HCT116 (cell line): Measurements from ENCODE around the gene ACTRT2. TPM values are rescaled to one million over a fixed set of nuclear protein-coding genes. Genes with fewer than 3 reads are reported as not detected.

Experiments
- ATAC-seq: fragments of 200-7000 bp; cut with Tn5 transposase; 2 replicates; pipeline ENCODE4 v1.9.1; 2020; ENCODE audit warnings: mild to moderate bottlenecking, moderate library complexity
- BruUV-seq: library from RNA; stranded (reverse); fragments of 400-500 nt; replicated peaks from 2 replicates; lab custom pipeline; 2021; lab: Mats Ljungman, UMichigan
- CTCF ChIA-PET: fragments of 300-600 bp; sonication (Branson Sonifier 250); formaldehyde crosslinking; loops from one replicate; lab custom pipeline; 2021; ENCODE audit warnings: antibody characterized with exemption; lab: Charles Lee
- POLR2A ChIA-PET: fragments of 300-600, 350-600 bp; sonication (Branson Sonifier 250); formaldehyde crosslinking; loops from one replicate; lab custom pipeline; 2021; ENCODE audit warnings: antibody characterized with exemption; lab: Charles Lee
- RAD21 ChIA-PET, 2 experiments: fragments of 300-600 bp; sonication (Branson Sonifier 250); formaldehyde crosslinking; loops; one replicate each; lab custom pipeline; 2023; ENCODE audit warnings: low total read pairs in 2 of 2; ENCODE audit not compliant: uncharacterized antibody in 2 of 2, unreplicated experiment in 2 of 2, low non-redundant PET in 1 of 2; lab: Charles Lee
- DNase-seq: peaks from one replicate; pipeline ENCODE4 v3.0.0-alpha.2; 2010; ENCODE audit warnings: low read depth, low spot score
- H2AFZ ChIP-seq: fragments of 200-600 bp; shearing (Covaris generic), sonication (generic); 2 replicates; pipeline ENCODE4 v1.6.1; 2017; ENCODE audit warnings: low read depth, mixed run types, mixed read lengths, antibody characterized with exemption, low read length; ENCODE audit not compliant: poor library complexity, severe bottlenecking
- H3K27ac ChIP-seq: 2 replicates; pipeline ENCODE4 v1.5.1; 2012; ENCODE audit warnings: low read depth, low read length
- H3K27me3 ChIP-seq: fragments of 200-600 bp; sonication (generic); 2 replicates; pipeline ENCODE4 v1.6.1; 2016; ENCODE audit warnings: mixed run types, low read length, mixed read lengths; ENCODE audit not compliant: insufficient read depth
- H3K36me3 ChIP-seq, 2 experiments: fragments of 200-500 bp in 1 of 2; fragments of 200-600 bp in 1 of 2; sonication (Bioruptor generic) in 1 of 2; sonication (generic) in 1 of 2; 2 replicates each; pipeline versions ENCODE4 v1.5.1 to v1.6.1; 2014 to 2016; ENCODE audit warnings: low read length in 2 of 2, inconsistent platforms in 1 of 2, mixed read lengths in 1 of 2, mixed run types in 1 of 2; ENCODE audit not compliant: insufficient read depth in 2 of 2, control insufficient read depth in 1 of 2
- H3K4me1 ChIP-seq, 2 experiments: fragments of 200-600 bp in 1 of 2; sonication (generic) in 1 of 2; 2 replicates each; pipeline versions ENCODE4 v1.5.1 to v1.6.1; 2012 to 2017; ENCODE audit warnings: low read length in 2 of 2, inconsistent platforms in 1 of 2, mild to moderate bottlenecking in 1 of 2, mixed read lengths in 1 of 2, mixed run types in 1 of 2, moderate library complexity in 1 of 2; ENCODE audit not compliant: insufficient read depth in 2 of 2, control insufficient read depth in 1 of 2
- H3K4me2 ChIP-seq: fragments of 200-600 bp; sonication (generic); 2 replicates; pipeline ENCODE4 v1.6.1; 2017; ENCODE audit warnings: mixed run types, low read length, mixed read lengths
- H3K4me3 ChIP-seq, 2 experiments: fragments of 200-600 bp in 1 of 2; sonication (generic) in 1 of 2; replicated peaks in 1 of 2; 2 replicates each; pipeline ENCODE4 v1.5.1; 2011 to 2016; ENCODE audit warnings: low read length in 2 of 2, control low read depth in 1 of 2, low read depth in 1 of 2, mild to moderate bottlenecking in 1 of 2, mixed read lengths in 1 of 2, mixed run types in 1 of 2
- H3K79me2 ChIP-seq: fragments of 200-600 bp; sonication (generic); 2 replicates; pipeline ENCODE4 v1.6.1; 2017; ENCODE audit warnings: mild to moderate bottlenecking, mixed run types, low read length, moderate library complexity, mixed read lengths; ENCODE audit not compliant: insufficient read depth
- H3K9ac ChIP-seq: fragments of 200-600 bp; sonication (generic); 2 replicates; pipeline ENCODE4 v1.6.1; 2016; ENCODE audit warnings: low read length, mixed read lengths
- H3K9me2 ChIP-seq: fragments of 200-600 bp; sonication (generic), shearing (Covaris generic); 2 replicates; pipeline ENCODE4 v1.6.1; 2017; ENCODE audit warnings: mixed run types, mild to moderate bottlenecking, moderate library complexity; ENCODE audit not compliant: insufficient read depth
- H3K9me3 ChIP-seq, 2 experiments: fragments of 200-500 bp in 1 of 2; fragments of 200-600 bp in 1 of 2; sonication (Bioruptor generic) in 1 of 2; sonication (generic) in 1 of 2; 2 replicates each; pipeline ENCODE4 v1.6.1; 2014 to 2017; ENCODE audit warnings: low read length in 2 of 2, mixed read lengths in 2 of 2, inconsistent platforms in 1 of 2, low read depth in 1 of 2, mild to moderate bottlenecking in 1 of 2, mixed run types in 1 of 2, moderate library complexity in 1 of 2; ENCODE audit not compliant: control insufficient read depth in 1 of 2, insufficient read depth in 1 of 2
- H4K20me1 ChIP-seq: fragments of 200-600 bp; sonication (generic), shearing (Covaris generic); 2 replicates; pipeline ENCODE4 v1.6.1; 2017; ENCODE audit warnings: mixed run types, mild to moderate bottlenecking, moderate library complexity; ENCODE audit not compliant: insufficient read depth
- CBX3 ChIP-seq: IDR thresholded peaks from 2 replicates; pipeline ENCODE4 v1.6.1; 2012; ENCODE audit warnings: low read depth
- EZH2phosphoT487 ChIP-seq: fragments of 200-600 bp; IDR thresholded peaks from 2 replicates; pipeline ENCODE4 v1.6.1; 2018; ENCODE audit warnings: antibody characterized with exemption, borderline replicate concordance
- FOSL1 ChIP-seq: IDR thresholded peaks from 2 replicates; pipeline ENCODE4 v1.6.1; 2012; ENCODE audit warnings: low read depth
- JUND ChIP-seq: IDR thresholded peaks from 2 replicates; pipeline ENCODE4 v1.6.1; 2012
- RAD21 ChIP-seq: IDR thresholded peaks from 2 replicates; pipeline ENCODE4 v1.6.1; 2012; ENCODE audit warnings: low read depth, mild to moderate bottlenecking
- SIN3A ChIP-seq: IDR thresholded peaks from 2 replicates; pipeline ENCODE4 v1.6.1; 2012; ENCODE audit warnings: low read depth
- SRF ChIP-seq: IDR thresholded peaks from 2 replicates; pipeline ENCODE4 v1.6.1; 2012; ENCODE audit warnings: low read depth
- ZFX ChIP-seq: fragments of 450-650 bp; IDR thresholded peaks from 2 replicates; pipeline ENCODE4 v1.6.1; 2017
- intact Hi-C: fragments of 100-400 bp; cut with micrococcal nuclease; formaldehyde crosslinking; loops from 2 replicates; pipeline ENCODE4 v1.10.0; 2022
- total RNA-seq: library from RNA; stranded (reverse); gene quantifications from one replicate; pipeline ENCODE4 v1.2.1, GENCODE V29; 2021; ENCODE audit not compliant: unreplicated experiment
- TF ChIP-seq, protein P1 (sequence below): IDR thresholded peaks from 2 replicates; pipeline ENCODE4 v1.6.1; 2012; ENCODE audit warnings: low read depth
- TF ChIP-seq, protein P2 (sequence below): IDR thresholded peaks from 2 replicates; pipeline ENCODE4 v1.6.1; 2011; ENCODE audit warnings: mild to moderate bottlenecking, low read length, moderate library complexity; ENCODE audit not compliant: insufficient replicate concordance; ENCODE audit errors: extremely low read depth
- TF ChIP-seq, protein P3 (sequence below), 3 experiments: fragments of 200-600 bp in 1 of 3; sonication (generic) in 1 of 3; IDR thresholded peaks in 2 of 3; conservative IDR thresholded peaks in 1 of 3; 2 replicates each; pipeline ENCODE4 v1.5.1; 2012 to 2017; ENCODE audit warnings: low read depth in 2 of 3, low read length in 2 of 3, antibody characterized with exemption in 1 of 3, borderline replicate concordance in 1 of 3, control low read depth in 1 of 3, mild to moderate bottlenecking in 1 of 3, mixed read lengths in 1 of 3, mixed run types in 1 of 3, moderate library complexity in 1 of 3; ENCODE audit not compliant: insufficient read depth in 1 of 3

ACTRT2 gene
- total RNA-seq, 1 experiment from 2014 or later = not detected

DNA sequence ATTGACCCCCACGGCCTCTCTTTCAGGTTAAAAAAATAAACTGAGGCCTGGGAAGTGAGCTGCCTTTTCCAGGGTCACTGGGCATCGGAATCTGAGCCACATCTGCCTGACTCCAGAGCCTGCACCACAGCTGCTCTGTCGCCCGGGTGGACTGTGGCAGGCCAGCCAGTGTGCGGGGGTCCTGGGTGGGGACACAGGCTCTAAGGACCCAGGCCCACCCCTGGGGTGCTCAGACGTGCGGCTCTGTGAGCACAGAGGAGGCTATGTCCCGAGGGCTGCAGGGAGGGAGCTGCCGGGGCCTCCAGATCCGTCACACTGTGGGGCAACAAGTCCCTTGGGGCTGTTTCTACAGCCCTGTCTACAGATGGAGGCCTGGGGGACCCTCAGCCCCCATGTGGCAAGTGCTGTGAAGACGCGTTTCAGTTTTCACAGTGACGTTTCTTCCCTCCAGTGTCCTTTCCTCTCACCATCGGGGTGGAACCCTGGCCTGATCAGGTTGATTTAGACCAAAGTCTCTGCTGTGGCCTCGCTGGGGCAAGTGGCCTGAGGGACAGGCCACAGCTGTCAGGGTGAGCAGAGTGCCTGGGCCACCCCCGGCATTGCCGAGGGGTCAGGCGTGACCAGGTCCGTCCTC is 39.2 kb upstream of the ACTRT2 start:
- intact Hi-C loops = no loop called here
- Histone ChIP-seq H3K9me2 (no peaks in the 10 kb centered on the region), H3K79me2 (no peaks in the 10 kb centered on the region), H3K4me1 (no peaks in the 10 kb centered on the region), H2AFZ (no peak overlapping the region), H3K4me2 (no peak overlapping the region), H3K27me3 (no peaks in the 10 kb centered on the region), H3K36me3 (no peaks in the 10 kb centered on the region)
- POLR2A ChIA-PET = no interaction called here
- RAD21 ChIA-PET = no interaction called here
- no TSS peak for BruUV-seq
- CTCF ChIA-PET = no interaction called here
- TF ChIP-seq CBX3 (no peak), SIN3A (no peak), FOSL1 (no peak), ZFX (no peak), EZH2phosphoT487 (no peak), JUND (no peak), RAD21 (no peak), SRF (no peak)
- TF ChIP-seq, protein P1, sequence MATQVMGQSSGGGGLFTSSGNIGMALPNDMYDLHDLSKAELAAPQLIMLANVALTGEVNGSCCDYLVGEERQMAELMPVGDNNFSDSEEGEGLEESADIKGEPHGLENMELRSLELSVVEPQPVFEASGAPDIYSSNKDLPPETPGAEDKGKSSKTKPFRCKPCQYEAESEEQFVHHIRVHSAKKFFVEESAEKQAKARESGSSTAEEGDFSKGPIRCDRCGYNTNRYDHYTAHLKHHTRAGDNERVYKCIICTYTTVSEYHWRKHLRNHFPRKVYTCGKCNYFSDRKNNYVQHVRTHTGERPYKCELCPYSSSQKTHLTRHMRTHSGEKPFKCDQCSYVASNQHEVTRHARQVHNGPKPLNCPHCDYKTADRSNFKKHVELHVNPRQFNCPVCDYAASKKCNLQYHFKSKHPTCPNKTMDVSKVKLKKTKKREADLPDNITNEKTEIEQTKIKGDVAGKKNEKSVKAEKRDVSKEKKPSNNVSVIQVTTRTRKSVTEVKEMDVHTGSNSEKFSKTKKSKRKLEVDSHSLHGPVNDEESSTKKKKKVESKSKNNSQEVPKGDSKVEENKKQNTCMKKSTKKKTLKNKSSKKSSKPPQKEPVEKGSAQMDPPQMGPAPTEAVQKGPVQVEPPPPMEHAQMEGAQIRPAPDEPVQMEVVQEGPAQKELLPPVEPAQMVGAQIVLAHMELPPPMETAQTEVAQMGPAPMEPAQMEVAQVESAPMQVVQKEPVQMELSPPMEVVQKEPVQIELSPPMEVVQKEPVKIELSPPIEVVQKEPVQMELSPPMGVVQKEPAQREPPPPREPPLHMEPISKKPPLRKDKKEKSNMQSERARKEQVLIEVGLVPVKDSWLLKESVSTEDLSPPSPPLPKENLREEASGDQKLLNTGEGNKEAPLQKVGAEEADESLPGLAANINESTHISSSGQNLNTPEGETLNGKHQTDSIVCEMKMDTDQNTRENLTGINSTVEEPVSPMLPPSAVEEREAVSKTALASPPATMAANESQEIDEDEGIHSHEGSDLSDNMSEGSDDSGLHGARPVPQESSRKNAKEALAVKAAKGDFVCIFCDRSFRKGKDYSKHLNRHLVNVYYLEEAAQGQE = no peak
- TF ChIP-seq, protein P2, sequence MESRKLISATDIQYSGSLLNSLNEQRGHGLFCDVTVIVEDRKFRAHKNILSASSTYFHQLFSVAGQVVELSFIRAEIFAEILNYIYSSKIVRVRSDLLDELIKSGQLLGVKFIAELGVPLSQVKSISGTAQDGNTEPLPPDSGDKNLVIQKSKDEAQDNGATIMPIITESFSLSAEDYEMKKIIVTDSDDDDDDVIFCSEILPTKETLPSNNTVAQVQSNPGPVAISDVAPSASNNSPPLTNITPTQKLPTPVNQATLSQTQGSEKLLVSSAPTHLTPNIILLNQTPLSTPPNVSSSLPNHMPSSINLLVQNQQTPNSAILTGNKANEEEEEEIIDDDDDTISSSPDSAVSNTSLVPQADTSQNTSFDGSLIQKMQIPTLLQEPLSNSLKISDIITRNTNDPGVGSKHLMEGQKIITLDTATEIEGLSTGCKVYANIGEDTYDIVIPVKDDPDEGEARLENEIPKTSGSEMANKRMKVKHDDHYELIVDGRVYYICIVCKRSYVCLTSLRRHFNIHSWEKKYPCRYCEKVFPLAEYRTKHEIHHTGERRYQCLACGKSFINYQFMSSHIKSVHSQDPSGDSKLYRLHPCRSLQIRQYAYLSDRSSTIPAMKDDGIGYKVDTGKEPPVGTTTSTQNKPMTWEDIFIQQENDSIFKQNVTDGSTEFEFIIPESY = no peak
- TF ChIP-seq, protein P3, sequence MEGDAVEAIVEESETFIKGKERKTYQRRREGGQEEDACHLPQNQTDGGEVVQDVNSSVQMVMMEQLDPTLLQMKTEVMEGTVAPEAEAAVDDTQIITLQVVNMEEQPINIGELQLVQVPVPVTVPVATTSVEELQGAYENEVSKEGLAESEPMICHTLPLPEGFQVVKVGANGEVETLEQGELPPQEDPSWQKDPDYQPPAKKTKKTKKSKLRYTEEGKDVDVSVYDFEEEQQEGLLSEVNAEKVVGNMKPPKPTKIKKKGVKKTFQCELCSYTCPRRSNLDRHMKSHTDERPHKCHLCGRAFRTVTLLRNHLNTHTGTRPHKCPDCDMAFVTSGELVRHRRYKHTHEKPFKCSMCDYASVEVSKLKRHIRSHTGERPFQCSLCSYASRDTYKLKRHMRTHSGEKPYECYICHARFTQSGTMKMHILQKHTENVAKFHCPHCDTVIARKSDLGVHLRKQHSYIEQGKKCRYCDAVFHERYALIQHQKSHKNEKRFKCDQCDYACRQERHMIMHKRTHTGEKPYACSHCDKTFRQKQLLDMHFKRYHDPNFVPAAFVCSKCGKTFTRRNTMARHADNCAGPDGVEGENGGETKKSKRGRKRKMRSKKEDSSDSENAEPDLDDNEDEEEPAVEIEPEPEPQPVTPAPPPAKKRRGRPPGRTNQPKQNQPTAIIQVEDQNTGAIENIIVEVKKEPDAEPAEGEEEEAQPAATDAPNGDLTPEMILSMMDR (IDR thresholded peaks at IDR 0.05 in 2 of 3, conservative IDR thresholded peaks at IDR 0.05 in 1 of 3; ENCODE audit: borderline replicate concordance in 1 of 3, insufficient read depth in 1 of 3, low read depth in 2 of 3, low read length in 2 of 3) = no peak
- TF ChIP-seq, all 23 proteins: peak for 0
- Histone ChIP-seq H4K20me1 (no peaks in the 10 kb centered on the region), H3K9ac (no peak overlapping the region), H3K4me3 (no peak overlapping the region), H3K27ac (no peak overlapping the region), H3K9me3 (no peaks in the 10 kb centered on the region)
- DNase-seq (no peak), ATAC-seq (no peak)
